ENCODE measurements around the gene MEF2C.

GRCh38 chr5:88732181-88732633, 150.8 kb downstream of the MEF2C start:
- TF ChIP-seq REST (IDR thresholded peaks at IDR 0.05; ENCODE audit: low read depth) (no peak), EZH2 (IDR thresholded peaks at IDR 0.05) (no peak), POLR2AphosphoS5 (IDR thresholded peaks at IDR 0.05; ENCODE audit: low read depth, low read length) (no peak), CTCF (IDR thresholded peaks at IDR 0.05 in 2 of 3, conservative IDR thresholded peaks at IDR 0.05 in 1 of 3; ENCODE audit: borderline replicate concordance in 1 of 3, insufficient read depth in 1 of 3, low read depth in 2 of 3, low read length in 2 of 3) (no peak), ELF1 (IDR thresholded peaks at IDR 0.05; ENCODE audit: borderline replicate concordance, low read depth) (no peak), POLR2A (IDR thresholded peaks at IDR 0.05; ENCODE audit: borderline replicate concordance, extremely low read depth, insufficient read depth, insufficient read length) (no peak), TCF7L2 (IDR thresholded peaks at IDR 0.05; ENCODE audit: borderline replicate concordance, extremely low read depth, insufficient read depth, insufficient read length) (no peak), SIN3A (IDR thresholded peaks at IDR 0.05; ENCODE audit: low read depth) (no peak), EGR1 (IDR thresholded peaks at IDR 0.05; ENCODE audit: low read depth) (no peak), RAD21 (IDR thresholded peaks at IDR 0.05; ENCODE audit: low read depth) (no peak)
- TF ChIP-seq, protein P1, sequence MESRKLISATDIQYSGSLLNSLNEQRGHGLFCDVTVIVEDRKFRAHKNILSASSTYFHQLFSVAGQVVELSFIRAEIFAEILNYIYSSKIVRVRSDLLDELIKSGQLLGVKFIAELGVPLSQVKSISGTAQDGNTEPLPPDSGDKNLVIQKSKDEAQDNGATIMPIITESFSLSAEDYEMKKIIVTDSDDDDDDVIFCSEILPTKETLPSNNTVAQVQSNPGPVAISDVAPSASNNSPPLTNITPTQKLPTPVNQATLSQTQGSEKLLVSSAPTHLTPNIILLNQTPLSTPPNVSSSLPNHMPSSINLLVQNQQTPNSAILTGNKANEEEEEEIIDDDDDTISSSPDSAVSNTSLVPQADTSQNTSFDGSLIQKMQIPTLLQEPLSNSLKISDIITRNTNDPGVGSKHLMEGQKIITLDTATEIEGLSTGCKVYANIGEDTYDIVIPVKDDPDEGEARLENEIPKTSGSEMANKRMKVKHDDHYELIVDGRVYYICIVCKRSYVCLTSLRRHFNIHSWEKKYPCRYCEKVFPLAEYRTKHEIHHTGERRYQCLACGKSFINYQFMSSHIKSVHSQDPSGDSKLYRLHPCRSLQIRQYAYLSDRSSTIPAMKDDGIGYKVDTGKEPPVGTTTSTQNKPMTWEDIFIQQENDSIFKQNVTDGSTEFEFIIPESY (IDR thresholded peaks at IDR 0.05; ENCODE audit: extremely low read depth, insufficient replicate concordance, low read length): no peak
- TF ChIP-seq, protein P2, sequence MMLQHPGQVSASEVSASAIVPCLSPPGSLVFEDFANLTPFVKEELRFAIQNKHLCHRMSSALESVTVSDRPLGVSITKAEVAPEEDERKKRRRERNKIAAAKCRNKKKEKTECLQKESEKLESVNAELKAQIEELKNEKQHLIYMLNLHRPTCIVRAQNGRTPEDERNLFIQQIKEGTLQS (IDR thresholded peaks at IDR 0.05): no peak
